NCI-H446 (cell line): ENCODE data around the gene FASLG.
"Not testable (repeated sequence)": the region's sequence is repeated elsewhere in the genome, so short reads cannot be mapped to it uniquely, and the experiment has no call there.

Experiments used
- DNase-seq, 2 experiments: peaks; one replicate each; lab custom pipeline; 2025; lab: John Stamatoyannopoulos, UW

The FASLG gene, protein sequence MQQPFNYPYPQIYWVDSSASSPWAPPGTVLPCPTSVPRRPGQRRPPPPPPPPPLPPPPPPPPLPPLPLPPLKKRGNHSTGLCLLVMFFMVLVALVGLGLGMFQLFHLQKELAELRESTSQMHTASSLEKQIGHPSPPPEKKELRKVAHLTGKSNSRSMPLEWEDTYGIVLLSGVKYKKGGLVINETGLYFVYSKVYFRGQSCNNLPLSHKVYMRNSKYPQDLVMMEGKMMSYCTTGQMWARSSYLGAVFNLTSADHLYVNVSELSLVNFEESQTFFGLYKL

DNA sequence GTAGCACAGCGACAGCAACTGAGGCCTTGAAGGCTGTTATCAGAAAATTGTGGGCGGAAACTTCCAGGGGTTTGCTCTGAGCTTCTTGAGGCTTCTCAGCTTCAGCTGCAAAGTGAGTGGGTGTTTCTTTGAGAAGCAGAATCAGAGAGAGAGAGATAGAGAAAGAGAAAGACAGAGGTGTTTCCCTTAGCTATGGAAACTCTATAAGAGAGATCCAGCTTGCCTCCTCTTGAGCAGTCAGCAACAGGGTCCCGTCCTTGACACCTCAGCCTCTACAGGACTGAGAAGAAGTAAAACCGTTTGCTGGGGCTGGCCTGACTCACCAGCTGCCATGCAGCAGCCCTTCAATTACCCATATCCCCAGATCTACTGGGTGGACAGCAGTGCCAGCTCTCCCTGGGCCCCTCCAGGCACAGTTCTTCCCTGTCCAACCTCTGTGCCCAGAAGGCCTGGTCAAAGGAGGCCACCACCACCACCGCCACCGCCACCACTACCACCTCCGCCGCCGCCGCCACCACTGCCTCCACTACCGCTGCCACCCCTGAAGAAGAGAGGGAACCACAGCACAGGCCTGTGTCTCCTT lies at the start of gene FASLG:
FASLG (plus strand) TSS at position 233 of the 583 bp plus-strand sequence; CDS start at position 332, 99 bp downstream.
- no peak for DNase-seq

DNA sequence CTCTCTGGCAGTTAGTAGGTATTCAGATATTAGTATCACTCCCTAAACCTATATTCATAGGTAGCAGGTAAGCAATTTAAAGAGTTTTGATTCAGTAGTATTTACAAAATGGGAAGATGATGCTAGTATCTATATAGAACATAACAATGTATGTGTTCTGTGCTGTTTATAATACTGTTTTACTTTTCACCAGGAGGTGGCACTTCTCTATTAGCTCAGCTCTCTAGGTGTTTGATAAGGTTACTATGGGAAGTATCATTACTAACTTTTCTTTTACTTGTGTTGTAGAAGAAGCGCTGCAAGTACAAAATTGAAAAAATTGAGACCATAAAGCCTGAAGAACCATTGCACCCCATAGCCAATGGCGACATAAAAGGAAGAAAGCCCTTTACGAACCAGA lies 49.4 kb upstream of the FASLG start:
- no peak for DNase-seq

GRCh38 chr1:172612478-172612877 lies 46.4 kb upstream of the FASLG start:
- no peak for DNase-seq

DNA sequence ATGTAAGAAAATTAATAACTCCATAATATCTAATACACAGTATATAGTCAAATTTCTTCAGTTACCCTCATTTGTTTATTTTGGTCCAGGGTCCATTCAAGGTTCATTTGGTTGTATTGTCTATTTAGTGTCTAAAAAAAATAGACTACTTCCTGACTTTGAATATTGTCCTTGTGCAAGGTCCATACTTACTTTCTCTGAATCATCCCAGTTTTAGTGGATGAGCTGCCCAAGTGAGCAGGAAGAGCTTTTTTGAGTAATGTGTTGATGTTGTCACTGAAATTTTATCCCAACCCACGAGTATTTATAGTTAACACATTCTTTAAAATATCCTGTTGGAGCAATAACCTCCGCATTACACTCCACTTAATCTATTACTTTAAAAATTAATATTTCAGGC lies 45.6 kb upstream of the FASLG start:
- no peak for DNase-seq

GRCh38 chr1:172616195-172616594 lies 42.7 kb upstream of the FASLG start:
- DNase-seq: no peak

DNA sequence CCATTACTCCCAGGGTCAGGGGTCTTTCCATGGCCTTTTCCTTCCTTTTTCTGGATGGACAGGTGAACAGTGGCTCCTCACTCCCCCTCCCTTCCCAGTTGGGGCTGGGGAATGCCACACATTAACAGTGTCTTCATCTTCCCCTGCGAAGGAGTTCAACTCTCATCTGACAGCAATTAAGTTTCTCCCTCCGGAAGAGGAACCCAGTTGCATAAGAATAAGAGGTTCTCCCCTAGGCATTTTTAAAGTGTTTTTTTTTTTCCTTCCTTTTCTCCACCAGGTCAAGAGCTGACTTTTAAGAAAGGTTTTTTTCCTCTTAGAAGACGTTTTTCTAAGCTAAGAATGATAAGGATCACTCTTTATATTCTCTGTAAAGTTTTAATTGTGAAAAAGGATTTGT lies 42.3 kb upstream of the FASLG start:
- DNase-seq: no peak

DNA sequence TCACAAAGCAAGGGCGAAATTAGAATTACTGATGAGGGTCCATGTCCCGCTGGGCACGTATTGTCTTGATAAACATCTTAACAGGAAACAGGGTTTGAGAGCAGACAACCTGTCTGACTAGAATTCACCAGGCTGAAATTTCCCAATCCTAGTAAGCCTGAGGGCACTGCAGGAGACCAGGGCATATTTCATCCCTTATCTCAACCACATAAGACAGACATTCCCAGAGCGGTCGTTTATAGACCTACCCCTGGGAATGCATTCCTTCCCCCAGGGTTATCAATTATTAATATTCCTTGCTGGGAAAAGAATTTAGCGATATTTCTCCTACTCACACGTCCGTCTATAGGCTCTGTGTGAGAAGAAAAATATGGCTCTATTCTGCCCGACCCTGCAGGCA lies 38.3 kb upstream of the FASLG start:
- not testable (repeated sequence) for DNase-seq

GRCh38 chr1:172622541-172622940 lies 36.4 kb upstream of the FASLG start:
- no peak for DNase-seq

DNA sequence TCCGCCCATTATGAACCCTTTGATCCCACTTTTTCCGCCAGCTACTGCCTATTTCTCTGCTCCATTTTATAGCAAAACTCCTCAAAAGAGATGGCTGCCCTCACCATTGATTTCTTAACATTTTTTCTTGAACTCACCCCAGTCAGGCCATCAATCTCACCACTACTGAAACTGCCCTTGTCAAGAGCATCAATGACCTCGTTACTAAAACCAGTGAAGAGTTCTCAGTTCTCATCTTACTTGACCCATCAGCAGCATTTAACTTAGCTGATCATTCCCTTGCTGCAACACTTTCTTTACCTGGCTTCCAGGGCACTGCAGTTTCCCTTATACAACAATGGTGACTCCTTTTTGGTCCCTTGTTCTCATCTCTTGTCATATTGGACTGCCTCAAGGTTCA lies 35.2 kb upstream of the FASLG start:
- DNase-seq: no peak

GRCh38 chr1:172626845-172627244 lies 32.1 kb upstream of the FASLG start:
- no peak for DNase-seq

GRCh38 chr1:172627702-172628101 lies 31.2 kb upstream of the FASLG start:
- DNase-seq: no peak

- DNase-seq: no peak
Measured at GRCh38 chr1:172628401-172628800, 30.5 kb upstream of the FASLG start.

GRCh38 chr1:172629170-172629569 lies 29.7 kb upstream of the FASLG start:
- DNase-seq: no peak

- DNase-seq: no peak
Measured at GRCh38 chr1:172629638-172630037, 29.3 kb upstream of the FASLG start.

DNA sequence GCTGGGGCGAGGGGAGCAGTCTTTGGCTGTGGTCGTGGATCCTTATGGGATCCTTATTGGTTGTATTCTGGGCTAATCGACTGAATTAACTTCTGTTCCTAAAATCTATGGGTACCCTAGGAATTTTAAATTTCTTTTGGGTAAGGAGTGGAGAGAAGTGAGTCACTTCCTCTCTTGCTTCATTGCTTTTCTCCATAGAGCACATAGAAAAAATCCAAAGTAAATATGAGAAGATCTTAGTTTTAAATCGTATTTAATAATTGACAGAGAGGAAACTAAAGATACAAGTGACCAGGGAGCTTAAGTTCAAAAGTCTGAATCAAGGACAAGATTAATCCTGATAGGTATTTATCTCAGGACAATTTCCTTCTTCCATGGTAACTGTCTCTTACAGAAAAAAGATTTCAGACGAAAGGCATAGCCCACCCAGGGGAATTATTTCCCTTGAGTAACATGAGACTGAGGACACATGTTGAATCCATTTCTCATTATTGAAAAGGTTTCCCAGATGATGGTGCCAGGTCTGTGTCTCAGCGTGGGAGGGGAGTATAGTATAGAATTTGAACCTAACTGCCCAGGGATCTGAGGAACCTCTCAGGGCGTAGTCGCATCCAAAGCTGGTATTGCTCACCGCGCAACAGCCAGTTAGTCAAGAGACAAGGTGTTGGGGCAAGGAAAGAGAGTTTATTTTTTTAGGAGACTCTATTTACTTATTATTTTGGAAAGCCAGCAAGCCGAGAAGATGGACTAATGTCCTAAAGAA lies 28.7 kb upstream of the FASLG start:
- DNase-seq: no peak

DNA sequence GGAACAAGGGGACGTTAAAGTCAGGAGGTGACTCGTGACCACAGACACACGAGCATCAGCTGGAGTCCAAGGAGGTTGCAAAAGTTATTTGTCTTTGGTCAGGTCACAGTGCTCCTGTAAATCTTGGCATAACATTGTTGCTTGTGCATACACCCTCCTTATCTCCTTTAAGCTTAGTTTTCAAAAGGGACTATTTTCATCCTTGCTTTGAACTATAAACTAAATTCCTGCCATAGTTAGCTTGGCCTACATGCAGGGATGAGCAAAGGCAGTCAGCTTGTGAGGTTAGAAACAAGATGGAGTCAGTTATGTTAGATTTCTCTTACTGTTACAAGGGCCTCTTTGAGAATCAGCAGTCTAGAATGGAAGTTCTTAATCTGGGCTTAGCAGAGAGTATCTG lies 28.0 kb upstream of the FASLG start:
- no peak for DNase-seq

- DNase-seq: no peak
Measured at GRCh38 chr1:172637522-172637921, 21.4 kb upstream of the FASLG start.

GRCh38 chr1:172638249-172638648 lies 20.7 kb upstream of the FASLG start:
- DNase-seq: no peak

DNA sequence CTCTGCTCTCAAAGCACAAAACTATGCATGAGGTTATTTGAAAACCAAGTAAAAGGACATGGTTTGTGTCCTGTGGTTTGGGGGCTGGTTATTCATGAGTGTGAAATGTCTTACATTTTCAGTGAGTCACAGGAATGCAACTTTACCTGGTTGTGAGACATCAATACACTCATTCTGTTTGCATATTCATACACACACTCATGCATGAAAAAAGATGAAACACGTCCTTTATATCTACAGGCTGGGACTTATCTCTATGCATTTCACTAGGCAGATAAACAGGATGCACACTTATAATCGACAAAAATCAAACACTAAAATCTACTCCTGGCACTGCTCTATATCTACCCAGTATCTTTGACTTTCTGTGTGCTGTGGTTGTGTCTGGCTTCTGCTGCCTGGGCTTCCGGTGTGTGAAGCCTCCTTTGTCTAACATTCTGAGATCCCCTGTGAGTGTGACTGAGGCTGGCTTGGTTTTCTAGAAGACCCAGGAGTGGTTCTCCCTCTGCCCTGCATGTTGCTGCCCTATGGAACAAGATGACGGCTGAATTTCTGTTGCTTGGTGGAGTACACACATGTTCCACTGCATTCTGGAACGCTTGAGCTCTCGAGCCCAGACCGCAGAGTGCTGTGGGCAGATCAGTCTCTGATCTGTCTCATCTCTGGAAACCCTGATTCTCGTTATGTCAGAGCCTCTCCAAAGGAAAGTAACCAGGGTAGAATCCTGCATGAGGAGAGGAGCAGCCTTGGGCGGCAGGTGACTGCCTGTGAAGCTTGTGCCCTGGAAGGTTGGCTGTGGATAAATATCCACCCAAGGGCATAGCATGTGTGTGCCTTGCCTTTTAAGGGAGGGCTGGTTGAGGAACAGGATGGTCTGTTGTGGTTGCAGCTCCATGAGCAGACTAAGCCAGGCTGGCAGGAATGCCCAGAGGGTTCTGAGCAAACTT lies 19.7 kb upstream of the FASLG start:
- no peak for DNase-seq

DNA sequence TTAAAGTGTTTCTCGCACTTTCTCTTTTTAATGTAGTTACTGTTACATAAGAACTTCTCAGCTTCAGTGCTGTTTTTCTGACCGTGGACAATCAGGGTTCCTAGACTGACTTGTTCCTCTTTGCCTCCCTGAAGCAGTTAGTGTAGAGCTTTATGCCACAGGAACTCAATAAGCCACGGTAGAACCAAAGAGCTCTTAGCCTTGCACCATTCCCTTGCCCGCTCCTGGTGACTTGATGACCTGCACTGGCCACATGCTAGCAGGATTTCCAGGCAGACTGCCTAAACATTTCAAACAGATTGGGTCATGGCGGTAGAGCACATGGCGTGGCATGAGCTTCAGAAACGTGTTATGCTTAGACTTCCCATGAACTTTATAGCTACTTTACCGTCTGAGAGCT lies 18.8 kb upstream of the FASLG start:
- DNase-seq: no peak

GRCh38 chr1:172641492-172641891 lies 17.4 kb upstream of the FASLG start:
- DNase-seq: no peak

- DNase-seq: peak in 1 of 2 experiments; percentile 14
Measured at GRCh38 chr1:172642970-172643369, 15.9 kb upstream of the FASLG start.
